ENCODE results near the gene MPPED2.

Gene MPPED2, protein sequence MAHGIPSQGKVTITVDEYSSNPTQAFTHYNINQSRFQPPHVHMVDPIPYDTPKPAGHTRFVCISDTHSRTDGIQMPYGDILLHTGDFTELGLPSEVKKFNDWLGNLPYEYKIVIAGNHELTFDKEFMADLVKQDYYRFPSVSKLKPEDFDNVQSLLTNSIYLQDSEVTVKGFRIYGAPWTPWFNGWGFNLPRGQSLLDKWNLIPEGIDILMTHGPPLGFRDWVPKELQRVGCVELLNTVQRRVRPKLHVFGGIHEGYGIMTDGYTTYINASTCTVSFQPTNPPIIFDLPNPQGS

DNA sequence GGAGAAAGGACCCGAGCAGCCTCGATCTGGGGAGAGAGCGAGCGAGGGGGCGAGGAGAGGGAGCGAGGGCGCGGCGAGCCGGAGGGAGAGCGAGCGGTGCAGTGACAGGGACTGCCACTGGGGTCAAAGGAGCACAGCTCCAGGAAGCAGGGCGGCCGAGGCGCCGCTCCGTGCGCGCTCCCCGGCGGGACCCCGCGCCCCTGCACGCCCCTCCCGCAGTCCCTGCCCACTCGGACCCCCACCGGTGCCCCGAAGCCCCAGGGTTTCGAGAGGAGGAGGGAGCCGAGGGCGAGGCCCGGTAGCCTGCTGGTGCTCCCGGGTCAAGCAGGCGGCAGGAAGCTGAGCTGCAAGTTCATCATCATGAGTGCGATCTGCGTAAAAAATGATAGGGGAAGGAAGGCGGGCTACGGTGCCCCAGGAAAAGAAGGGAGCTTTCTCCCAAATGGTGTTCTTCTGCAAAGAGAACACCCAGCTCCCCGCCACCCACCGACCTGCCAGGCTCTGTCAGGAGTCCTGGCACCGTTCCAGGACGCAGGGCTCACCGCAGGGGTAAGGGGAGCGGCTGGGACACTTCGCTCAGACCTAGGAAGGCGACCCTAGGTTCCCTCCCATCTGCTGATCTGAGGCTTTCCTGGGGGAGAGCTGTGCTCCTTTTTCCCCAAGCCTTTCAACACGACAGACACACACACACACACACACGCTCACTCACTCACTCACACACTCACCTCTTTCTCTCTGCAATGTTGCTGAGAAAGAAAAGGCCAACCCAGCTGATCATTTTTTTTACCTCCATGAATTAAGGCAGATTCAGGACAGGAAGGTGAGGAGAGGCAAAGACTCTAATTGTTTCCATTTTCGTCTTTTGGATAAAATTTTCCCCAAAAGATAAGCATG lies at the start of gene MPPED2:
Gene MPPED2, minus strand, starts transcription at position 103 of the 894 bp plus-strand sequence. CDS start 5,980 bp downstream, outside the sequence.
- DNase-seq = peak; percentile 31

DNA sequence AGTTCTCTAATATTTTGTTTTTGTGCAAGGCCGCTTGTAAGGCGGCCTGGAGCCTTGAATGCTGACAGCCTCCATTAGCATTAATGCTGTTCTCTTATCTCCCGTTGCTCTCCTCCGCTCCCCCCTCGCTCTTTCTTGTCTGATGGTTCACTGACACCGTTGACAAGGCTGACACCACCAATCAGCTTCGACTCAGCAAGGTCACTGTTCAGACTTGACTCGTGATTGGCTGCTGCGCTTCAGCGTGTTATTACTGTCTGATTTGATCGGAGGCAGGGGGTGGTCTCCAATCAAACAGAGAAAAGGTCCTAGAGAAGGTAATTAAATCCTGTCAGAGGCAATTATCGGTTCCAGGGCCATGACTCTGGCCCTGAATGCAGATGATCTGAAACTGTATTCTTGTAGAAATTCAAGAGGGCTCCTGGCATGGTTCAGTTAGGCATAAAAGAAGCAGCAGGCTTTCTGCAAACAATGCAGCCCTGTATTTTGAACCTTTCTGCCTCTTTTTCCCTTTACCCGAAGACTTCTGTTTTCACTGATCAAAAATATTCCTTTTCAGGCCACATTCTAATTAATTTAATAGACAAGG lies 49.3 kb upstream of the MPPED2 start:
- DNase-seq = no peak

DNA sequence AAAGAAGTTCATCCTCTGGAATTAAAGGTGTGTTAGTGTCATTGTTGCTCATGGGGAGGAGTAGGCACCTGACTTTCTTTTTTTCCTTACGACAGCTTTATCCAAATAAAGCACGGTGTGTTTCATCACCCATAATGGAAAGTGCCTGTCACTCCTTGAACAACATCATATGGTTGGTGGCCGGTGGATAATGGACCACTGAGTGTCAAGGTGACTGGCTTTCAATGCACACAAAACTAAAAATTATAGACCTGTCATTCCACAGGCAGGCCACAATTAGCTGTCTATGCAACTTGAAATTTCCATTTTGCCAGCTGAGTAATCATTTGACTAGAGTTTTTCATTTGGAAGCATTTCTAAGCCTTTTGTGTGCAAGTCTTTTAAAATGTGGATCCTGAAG lies 45.0 kb upstream of the MPPED2 start:
- no peak for DNase-seq

DNA sequence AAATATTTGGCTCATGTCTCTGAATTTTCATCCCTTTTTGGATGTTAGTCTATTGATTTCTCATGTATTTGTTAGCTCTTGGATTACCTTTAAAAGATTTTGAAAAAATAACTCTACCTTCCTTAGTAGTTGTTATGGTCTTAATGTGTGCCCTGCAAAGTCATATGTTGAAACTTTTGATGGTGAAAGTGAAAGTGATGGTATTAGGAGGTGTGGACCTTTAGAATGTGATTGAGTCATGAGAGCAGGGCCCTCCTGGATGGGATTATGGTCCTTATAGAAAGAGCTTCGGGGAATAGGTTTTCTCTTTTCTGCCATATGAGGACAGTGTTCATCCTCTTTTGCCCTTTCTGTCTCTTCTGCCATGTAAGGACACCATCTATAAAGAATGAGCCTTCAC lies 33.6 kb upstream of the MPPED2 start:
- no peak for DNase-seq

DNA sequence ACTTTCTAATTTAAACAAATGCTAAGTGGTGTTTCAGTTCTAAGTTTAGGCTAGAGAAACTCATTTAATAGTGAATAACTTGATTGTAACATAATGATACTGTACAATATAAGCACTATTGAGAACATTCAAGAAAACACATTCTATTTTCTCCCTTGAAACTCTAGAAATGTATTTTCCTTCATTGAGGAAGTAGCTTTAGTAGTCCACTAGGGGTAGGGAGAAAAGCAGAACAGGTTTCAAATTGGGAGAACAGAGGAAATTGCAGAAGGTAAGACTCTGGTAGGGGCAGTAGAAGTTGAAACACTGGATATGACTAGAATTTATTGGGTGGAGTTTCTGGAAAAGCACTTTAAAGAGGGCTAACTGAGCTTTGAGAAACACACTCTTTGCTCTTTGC lies 31.6 kb upstream of the MPPED2 start:
- DNase-seq = no peak

DNA sequence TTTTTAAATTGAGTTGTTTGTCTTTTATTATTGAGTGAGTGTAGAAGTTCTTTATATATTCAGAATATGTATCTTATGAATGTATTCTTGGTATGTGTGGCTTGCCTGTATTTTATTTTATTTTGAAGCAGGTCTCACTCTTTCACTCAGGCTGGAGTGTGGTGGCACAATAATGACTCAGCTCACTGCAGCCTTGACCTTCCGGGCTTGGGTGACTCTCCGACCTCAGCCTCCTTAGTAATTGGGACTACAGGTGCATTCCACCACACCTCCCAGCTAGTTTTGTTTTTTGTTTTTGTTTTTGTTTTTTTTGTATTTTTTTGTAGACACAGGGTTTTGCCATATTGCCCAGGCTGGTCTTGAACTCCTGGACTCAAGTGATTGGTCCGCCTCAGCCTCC lies 24.5 kb upstream of the MPPED2 start:
- DNase-seq = no peak

DNA sequence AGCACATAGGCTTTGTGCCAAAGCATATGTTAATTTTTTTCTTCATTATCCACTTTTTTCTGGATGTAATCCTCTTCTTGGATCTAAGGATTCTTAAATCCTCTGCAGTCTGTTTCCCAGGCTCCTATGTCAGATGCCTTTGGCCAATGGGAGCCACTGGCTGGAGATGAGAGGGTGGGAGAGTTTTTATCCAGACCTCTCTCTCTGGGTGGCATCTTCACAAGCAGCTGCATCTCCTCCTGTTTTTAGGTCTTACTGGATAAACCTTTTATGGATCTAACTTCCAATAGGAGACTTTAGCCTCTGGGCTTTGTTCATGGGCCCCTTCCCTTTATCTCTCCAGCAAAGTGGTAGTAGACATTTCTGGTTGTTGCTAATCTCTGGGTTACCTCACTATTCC lies 22.4 kb upstream of the MPPED2 start:
- DNase-seq = no peak

DNA sequence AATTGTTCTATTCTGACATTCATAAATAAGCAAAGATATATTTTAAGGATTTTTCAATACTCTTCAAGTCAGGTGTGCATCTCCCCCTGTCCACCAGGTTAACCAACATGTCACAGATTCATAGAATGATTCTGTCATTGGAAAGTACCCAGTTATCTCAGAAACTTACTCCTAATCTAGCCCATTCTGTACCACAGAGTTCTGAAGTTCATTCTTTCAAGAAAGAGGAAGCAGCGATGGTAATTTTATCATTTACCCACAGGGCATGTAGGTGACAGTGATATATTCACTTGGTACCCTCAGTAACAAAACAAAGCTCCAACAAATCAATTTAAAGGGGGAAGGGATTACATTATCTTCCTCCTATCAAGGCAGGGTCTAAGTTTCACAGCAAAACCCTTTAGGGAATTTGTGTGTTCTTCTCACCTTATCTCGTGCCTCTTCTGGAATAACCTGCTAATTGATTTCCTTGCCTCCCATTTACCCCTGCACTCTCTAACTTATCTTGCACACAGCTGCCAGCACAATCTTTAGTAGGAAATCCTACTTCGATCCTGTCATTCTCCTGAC lies 19.0 kb upstream of the MPPED2 start:
- DNase-seq = no peak

DNA sequence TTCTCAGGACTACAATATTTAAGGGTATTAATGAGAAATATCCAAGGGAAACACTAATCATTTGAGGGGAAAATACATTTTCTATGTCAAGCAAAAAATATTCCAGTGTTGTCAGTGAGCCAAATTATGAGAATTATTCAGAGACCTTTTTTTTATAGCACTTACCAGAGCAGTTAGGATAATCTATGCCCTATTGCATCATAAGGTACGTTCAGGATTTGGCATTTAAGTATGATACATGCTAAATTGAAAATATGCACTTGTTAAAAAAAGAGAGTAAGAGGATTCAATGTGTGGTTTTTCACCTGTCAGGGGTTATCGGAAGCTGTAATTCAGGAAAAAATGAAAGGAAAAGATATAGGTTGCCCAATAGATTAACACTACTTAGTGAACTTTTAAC lies 17.2 kb upstream of the MPPED2 start:
- no peak for DNase-seq

DNA sequence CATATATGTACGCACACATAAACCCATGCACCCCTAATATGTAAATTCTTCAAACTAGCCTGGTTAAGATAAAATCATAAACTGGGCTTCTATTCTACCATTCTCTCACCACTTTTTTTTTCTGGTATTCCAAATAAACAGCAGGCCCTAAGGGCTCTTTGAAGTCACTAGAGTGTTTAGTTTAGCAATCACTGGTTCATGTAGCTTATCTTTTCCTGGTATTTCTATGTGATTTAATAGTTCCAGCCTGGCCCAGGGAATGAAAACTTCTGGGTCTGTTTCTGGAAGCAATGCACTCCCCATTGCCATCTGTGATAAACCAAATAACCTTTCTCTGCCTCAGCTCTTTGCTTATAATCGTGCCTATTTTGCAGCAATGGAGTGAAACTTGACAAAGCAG lies 10.7 kb upstream of the MPPED2 start:
- DNase-seq = no peak

DNA sequence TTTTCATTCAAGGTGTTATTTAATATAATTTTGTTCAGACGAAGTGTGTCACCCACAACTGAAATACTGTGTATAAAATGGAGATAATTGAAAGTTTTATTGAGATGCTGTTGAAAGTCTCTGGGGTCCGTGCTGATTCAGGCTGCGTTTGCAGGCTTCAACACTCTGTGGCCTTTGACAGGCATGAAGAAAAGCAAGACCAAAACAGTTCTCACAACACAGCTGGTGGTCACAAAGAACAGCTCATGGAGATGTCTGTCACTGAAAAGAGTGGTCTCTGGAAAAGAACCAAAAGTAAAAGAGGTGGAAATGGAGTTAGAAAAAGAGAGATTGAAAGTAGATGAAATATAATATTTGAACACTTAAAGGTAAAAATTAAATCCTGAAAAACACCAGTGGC lies 9.8 kb upstream of the MPPED2 start:
- no peak for DNase-seq

DNA sequence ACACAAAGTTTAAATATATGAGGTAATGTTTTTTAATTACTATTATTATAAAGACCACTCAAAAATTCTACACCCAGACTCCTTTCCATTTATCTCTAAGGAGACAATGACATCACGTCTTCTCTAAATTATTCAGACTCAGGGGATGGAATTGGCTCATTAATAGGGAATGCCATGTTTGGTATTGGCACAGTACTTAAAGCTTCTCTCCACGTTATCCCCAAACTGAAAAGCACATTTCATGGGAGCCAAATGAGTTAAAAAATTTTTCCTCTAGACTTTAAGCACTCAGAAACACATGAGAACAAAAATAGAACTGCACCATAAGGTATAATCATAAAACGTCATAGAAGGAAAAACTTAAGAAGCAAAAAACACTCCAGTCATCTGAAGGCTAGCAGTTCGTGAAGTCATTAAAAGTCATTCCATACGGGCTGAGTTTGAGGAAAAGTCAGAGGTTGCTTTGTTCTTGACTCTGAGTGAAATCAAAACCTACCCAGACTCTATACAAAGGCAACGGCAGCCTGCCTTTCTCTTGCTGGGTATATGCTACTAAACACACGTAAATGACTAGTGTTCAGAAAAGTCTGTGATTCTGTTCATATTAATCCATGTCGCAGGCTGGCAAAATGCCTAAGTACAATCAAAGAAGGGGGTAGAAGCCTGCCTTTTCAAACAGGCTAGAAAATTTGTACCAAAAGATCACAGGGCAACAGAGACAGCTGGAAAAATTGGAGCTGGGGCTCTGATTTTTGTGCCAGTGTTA lies 8.7 kb upstream of the MPPED2 start:
- DNase-seq = no peak

DNA sequence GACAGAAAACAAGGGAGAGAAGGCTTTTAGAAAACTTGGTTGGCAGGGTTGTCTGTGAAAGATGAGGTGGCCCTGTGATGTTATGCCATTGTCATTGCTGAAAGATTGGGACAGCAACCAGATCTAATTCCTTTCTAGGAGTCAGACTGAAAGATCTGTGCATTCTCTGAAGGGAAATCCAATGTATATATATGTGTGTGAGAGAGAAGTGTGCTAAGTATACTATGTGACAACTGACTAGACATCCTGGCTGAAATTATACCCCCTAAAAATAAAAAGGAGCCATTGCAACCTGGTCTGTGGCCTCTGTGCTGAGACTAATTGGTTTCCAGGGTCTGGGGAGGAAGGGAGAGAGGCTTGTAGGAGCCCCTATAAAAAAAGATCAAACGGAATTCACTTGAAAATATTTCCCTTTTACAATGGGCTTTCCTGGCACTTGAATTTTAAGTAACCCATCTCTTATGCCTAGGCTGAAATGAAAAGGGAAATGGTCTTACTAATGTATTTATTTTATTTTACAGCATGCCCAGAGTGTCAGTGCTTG lies 1.2 kb upstream of the MPPED2 start:
- no peak for DNase-seq

DNA sequence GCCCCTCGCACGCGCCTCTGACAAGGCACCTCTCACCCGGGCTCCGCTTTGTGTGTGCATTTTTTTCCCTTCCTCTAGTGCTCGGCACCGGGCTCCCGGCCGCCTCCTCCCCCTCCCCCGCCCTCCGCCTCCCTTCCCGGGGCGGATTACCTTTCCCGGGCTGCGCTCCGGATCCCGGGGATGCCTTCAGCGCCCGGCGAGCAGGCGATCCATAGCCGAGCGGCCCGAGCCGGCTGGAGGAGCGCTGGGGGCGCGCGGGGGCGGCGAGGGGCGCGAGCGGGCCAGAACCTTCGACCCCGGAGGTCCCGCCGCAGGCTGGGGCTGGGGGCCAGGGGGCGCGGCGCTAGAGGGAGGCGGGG lies 282 bp downstream of the MPPED2 start:
- DNase-seq = no peak

DNA sequence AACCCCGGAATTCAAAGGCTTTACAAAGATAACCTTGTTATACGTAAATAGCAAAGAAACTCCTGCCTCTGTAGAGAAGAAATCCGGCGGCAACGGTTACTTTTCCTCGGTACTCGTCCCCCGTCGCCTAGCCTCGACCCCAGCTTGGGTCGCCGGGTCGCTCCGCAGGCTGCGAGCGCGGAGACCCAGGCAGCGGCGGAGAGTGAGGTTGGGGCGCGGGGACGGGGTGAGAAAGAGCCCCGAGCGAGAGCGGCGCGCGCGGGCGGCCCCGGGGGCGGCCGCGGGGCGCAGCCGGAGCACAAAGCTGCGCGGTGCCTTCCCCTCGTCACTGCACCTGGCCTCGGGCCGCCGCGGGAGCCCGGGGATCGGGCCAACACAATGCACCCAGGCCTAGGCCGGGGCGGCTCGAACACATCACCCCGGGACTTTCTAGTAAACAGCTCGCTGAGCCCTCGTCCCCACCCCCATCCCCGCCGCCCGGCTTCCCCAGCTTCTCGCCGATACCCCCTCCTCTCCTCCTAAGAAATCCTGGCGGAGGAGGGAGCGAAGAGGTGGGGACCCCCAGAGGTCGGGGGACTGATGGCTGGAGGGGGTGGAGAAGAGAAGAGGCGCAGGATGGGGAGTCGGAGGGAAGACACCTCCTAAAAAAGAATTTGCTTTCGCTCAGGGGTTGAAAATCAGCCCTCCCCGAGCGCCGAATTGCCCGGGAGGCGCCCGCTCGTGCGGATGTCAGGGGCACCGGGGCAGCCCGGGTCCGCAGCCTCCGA lies 845 bp downstream of the MPPED2 start:
- peak; percentile 2 for DNase-seq

DNA sequence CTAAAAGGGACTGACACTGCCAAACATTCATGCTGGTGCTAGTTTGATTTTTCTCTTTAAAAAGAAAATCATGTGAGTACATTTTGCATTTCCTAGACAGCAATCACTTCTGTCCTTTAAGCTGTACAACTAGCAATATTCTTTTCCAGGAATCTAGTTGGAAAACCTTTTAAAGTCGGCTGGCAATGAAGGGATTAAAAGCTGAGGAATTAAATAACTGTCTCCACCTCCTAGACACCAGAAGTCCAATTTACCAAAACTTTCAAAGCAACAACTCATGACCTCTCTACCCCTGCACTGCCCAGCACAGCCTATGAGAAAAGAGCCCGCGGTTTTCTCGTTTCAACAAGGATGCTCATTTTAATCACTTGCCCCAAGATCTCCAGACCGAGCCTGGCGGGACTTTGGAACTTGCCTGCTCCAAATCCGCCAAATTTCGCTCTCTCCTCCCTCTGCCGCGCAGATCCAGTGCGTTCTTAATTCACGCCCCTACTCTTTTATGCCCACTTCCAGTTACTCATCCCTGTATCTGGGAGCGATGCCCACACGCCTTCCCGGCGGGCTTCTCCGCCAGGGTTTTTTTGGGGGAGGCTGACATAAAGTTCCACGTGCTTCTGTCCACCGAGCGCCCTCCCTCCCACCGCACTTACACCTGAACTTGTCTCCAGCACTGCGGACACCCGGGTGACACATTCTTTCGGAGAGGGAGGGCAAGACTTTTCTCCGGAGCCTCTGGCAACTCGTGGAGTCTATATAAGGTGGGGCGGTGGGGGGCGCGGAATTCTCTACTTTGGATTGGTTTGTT lies 2.5 kb downstream of the MPPED2 start:
- no peak for DNase-seq

DNA sequence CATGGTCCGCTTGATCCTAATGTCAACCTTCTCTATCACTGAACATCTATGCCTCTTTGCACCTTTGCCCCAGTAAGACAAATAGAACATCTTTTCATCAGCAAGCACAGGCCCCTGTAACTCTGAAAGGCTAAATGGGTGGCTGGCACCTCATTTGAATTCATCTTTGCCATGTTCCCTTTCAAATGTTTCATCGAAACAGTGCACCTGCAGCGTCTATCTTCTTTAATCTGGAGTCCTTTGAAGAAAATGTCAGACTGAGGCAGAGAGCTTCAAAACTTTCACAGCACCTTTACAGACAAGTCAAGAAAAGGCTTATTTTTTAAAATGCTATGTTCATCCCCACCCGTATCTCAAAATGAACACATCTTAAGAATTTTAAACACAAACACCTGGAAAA lies 3.4 kb downstream of the MPPED2 start:
- no peak for DNase-seq

DNA sequence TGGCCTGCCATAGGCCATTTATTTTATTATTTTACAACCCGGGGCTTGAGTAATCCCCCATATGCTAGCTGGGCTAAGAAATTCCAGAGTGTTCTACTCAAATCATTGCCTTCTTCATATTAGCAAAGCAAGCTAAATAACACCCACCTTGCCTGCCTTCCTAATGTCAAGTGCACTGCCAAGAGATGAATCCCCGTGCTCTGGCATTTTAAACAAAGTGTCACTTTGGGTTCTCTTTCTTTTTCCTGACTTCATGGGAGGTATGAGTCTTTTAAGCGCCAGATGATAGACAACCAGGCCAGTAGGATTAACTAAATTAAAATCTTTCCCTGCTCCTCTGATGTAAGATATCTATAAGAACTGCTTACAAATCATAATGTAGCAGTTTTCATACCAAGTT lies 4.5 kb downstream of the MPPED2 start:
- DNase-seq = no peak

DNA sequence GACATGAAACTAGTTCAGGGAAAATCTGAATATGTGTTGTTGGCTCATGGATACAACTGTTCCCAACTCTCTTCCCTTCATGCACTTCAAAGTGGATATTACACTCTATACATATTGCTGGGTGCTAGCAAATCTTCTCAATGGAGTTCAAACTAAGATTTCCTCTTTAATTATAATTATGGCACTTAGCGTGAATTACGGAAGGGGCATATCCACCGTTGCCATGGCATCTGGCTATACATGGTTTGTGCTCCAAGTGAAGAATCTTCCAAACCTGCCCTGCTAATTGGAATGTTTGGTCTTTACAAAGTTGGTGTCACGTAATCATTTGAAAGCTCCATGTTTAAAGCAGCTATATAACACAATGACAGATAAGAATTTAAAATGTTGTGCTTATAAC lies 5.6 kb downstream of the MPPED2 start:
- no peak for DNase-seq

DNA sequence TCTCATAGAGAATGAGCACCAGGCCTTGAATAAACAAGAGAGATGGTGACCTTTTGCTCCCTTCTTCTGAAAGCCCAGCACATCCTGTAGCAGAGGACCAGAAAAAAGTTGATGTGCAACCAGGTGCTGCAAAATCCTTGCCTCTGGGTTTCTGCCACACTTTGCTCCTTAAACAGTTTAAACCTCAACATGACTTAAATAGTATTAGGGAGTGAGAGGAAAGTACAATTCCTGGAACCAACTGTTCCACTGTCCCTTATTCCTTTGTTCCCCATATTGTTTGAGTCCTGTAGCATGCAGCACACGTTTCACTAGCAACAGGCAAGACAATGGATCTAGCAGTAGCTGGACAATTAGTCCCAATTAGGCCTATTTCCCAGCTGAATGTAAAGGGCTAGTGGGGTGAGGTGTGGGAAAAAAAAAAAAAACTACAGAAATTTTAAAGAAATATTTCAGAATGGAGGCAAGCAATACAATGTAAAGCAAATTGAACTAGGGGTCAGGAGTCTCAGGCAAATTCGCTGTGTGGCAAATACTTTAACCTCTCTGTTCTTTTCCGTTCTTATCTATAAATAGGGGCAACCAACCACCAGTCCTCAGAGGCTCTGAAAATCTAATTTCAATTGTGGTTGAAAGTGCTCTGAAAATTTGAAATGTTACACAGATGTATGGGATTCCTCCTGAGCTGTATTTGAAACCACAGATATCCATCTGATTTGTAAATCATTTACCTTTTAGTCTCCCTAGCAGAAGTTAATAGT lies 6.6 kb downstream of the MPPED2 start:
- DNase-seq = no peak
